NCI-H1105 treated with DMSO at 0.1 percent for 48 hours (cell line): ENCODE measurements around the gene PCDH10.
"Not testable (repeated sequence)": the region's sequence is repeated elsewhere in the genome, so short reads cannot be mapped to it uniquely, and the experiment has no call there.

Experiments
- DNase-seq: peaks from one replicate; lab custom pipeline; 2025; lab: John Stamatoyannopoulos, UW

Gene PCDH10

GRCh38 chr4:133150486-133151340 is 1.6 kb downstream of the PCDH10 start:
- DNase-seq = no peak

DNA sequence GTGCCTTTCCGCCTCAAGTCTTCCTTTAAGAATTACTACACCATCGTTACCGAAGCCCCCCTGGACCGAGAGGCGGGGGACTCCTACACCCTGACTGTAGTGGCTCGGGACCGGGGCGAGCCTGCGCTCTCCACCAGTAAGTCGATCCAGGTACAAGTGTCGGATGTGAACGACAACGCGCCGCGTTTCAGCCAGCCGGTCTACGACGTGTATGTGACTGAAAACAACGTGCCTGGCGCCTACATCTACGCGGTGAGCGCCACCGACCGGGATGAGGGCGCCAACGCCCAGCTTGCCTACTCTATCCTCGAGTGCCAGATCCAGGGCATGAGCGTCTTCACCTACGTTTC is 2.2 kb downstream of the PCDH10 start:
- no peak for DNase-seq

- no peak for DNase-seq
These were observed 2.7 kb downstream of the PCDH10 start for GRCh38 chr4:133151691-133152329.

GRCh38 chr4:133152330-133152821 is 3.3 kb downstream of the PCDH10 start:
- no peak for DNase-seq

GRCh38 chr4:133152831-133153481 is 3.9 kb downstream of the PCDH10 start:
- no peak for DNase-seq

- no peak for DNase-seq
These were observed 5.6 kb downstream of the PCDH10 start for GRCh38 chr4:133154725-133155124.

DNA sequence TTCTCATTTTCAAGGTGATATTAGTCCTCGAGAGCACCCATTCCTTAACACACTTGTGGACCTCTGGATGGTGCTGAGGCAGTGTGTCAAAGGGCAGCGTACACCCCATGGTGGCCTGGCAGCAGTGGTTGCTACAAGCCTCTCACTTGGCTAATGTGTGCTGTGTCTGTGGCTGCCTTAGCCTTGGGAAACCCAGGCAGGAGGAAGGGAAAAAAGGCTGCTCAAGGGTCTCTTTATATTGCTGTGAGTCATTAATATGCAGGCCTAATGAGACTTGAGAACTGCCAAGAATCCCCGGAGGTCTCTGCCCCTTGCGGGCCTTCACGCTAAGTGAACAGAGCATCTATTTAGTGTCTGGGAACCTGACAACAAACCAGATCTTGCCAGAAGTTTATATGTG is 7.0 kb downstream of the PCDH10 start:
- peak; percentile 29 for DNase-seq

GRCh38 chr4:133156556-133156955 is 7.5 kb downstream of the PCDH10 start:
- peak; percentile 47 for DNase-seq

- peak; percentile 83 for DNase-seq
These were observed 8.5 kb downstream of the PCDH10 start for GRCh38 chr4:133157460-133158160.

GRCh38 chr4:133160853-133161252 is 11.8 kb downstream of the PCDH10 start:
- no peak for DNase-seq

DNA sequence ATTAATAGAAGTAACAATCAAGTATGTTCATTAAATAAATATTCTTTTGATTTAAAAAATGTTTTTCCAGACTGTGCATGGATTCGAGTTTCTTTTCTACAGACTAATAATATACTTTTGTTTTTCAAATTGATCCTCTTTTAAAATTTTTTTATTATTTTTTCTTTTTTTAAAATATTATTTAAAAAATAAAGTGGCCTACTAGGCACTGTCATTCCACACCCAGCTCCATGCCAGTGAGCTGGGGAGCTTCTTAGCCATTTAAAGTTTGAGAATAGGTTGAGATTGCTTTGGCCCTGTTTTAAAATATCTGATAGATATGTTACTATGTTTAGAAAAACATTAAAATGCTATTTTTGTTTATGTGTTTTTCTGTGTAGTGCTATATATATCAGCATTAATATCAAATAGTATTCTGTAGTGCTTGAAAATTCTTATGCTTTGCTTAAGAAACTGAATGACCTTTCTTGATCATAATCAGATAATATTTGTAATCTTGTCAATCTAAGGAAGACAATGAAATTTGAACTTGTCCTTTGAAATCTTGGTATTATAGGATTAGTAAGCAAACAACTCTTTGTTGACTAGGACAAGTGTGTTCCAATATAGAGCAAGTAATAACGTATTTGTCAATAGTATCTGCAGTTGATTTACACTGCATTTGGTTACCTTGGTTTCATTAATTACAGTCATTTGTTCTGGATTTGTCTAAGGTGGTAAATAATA is 12.6 kb downstream of the PCDH10 start:
- DNase-seq = no peak

GRCh38 chr4:133162941-133163340 is 13.8 kb downstream of the PCDH10 start:
- DNase-seq = no peak

GRCh38 chr4:133178956-133179355 is 29.9 kb downstream of the PCDH10 start:
- no peak for DNase-seq

- no peak for DNase-seq
These were observed 37.1 kb downstream of the PCDH10 start for GRCh38 chr4:133186210-133186609.

DNA sequence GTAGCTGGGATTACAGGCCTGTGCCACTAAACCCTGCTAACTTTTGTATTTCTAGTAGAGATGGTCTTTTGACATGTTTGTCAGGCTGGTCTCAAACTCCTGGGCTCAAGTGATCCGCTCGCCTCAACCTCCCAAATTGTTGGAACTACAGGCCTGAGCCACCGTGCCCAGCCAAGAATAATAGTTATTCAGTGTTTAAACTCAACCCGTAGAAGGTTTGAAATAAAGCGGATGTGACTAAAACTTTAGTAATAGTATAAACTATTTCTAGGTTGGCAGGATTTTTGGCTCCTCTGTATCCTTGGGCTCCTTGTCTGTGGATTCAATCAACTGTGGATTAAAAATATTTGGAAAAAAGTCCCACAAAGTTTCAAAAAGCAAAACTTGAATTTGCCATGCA is 37.8 kb downstream of the PCDH10 start:
- DNase-seq = no peak

DNA sequence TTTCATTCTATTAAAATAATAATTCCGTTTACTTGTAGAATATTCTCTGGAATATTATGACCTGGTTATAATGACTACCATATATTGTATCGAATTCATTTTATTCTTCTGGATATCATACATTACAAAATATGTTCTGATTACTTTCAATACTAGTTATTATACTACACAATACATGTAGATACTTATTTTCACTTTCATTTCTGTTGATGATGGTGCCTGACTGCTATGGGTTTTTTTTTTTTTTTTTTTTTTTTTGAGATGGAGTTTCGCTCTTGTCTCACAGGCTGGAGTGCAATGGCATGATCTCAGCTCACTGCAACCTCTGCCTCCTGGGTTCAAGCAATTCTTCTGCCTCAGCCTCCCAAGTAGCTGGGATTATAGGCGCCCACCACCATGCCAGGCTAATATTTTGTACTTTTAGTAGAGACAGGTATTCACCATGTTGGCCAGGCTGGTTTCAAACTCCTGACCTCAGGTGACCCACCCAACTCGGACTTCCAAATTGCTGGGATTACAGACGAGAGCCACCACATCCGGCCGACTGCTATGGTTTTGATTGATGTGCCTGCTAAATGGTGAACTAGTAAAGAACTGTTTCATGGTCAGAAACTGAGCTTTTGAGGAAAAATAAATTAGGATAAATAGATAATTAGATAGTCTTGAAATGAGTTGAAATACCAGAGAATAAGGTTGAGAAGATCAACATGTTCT is 39.5 kb downstream of the PCDH10 start:
- no peak for DNase-seq

DNA sequence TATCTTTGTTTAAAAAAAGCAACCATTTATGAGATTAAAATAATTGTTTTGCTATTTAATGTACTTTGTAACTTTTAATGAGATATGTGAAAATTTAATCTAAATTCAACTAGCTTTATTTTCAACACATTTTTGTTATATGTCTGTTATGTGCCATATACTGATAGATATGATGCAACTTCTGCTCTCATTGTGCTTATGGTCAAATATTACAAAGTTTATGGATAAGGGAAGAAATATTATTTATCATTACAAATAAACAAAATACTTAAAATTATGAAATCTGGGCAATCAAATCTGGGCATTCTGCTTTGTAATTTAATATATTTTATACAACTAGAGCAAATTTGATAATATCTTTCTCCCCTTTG is 40.0 kb downstream of the PCDH10 start:
- DNase-seq = no peak

- no peak for DNase-seq
These were observed 41.0 kb downstream of the PCDH10 start for GRCh38 chr4:133190098-133190497.

DNA sequence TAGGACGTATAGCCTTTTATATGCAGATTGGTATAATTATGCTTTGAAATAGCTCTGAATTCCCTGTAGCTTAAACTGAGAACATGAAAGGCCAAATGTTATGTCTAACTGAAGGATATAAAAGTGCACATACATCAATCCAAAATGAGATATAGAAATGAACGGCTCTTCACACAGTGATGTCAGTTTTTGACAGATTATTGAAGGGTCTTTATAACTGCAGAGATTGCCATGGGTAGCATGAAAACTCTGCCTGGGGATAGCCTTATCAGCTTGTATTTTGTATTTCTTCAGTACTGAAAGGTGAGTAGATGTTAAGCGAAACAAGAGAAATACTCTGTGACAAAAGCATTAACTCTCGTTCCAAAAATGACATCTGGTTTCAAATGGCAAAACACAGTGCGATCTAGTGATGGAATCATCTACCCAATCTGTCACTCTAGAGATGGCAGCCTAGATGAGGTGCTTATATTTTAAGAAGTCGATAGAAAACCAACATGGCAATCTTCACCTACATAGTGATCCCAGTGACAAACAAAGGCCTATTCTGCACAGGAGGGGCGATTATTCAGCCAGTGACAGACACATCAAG is 59.7 kb downstream of the PCDH10 start:
- DNase-seq = no peak

DNA sequence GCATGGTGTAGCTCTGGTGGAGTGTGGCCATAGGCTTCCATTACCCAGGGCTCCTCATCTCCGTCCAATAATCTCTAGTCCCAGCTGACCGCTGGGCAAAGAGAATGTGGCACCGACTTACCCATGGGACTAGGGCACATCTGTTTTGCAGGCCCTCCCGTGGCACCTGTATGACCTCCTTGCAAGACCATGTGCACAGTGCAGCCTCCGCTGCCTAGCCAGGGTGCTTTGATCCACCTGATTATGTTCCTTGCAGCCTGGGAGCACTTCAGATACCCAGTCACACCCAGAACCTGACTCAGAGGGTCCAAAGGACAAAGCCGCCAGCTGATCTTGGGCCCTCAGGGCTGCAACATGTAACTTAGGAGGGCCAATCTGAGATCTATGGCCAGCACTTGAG is 84.8 kb downstream of the PCDH10 start:
- no peak for DNase-seq

DNA sequence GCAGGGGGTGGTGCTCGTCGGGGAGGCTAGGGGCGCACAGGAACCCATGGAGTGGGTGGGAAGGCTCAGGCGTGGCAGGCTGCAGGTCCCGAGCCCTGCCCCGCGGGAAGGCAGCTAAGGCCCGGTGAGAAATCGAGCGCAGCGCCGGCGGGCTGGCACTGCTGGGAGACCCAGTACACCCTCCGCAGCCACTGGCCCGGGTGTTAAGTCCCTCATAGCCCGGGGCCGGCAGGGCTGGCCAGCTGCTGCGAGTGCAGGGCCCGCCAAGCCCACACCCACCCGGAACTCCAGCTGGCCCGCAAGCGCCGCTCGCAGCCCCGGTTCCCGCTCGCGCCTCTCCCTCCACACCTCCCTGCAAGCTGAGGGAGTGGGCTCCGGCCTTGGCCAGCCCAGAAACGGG is 91.4 kb downstream of the PCDH10 start:
- not testable (repeated sequence) for DNase-seq
